Activated naive CD4-positive, alpha-beta T cell (primary cell): ENCODE results near the gene NEU4.
"Not testable (repeated sequence)": the region's sequence is repeated elsewhere in the genome, so short reads cannot be mapped to it uniquely, and the experiment has no call there.

Source experiments
- DNase-seq, 4 experiments: peaks; one replicate each; lab custom pipeline; 2025; lab: John Stamatoyannopoulos, UW

NEU4 gene

GRCh38 chr2:241775223-241776177 is 33.5 kb upstream of the NEU4 start:
- DNase-seq: no peak

DNA sequence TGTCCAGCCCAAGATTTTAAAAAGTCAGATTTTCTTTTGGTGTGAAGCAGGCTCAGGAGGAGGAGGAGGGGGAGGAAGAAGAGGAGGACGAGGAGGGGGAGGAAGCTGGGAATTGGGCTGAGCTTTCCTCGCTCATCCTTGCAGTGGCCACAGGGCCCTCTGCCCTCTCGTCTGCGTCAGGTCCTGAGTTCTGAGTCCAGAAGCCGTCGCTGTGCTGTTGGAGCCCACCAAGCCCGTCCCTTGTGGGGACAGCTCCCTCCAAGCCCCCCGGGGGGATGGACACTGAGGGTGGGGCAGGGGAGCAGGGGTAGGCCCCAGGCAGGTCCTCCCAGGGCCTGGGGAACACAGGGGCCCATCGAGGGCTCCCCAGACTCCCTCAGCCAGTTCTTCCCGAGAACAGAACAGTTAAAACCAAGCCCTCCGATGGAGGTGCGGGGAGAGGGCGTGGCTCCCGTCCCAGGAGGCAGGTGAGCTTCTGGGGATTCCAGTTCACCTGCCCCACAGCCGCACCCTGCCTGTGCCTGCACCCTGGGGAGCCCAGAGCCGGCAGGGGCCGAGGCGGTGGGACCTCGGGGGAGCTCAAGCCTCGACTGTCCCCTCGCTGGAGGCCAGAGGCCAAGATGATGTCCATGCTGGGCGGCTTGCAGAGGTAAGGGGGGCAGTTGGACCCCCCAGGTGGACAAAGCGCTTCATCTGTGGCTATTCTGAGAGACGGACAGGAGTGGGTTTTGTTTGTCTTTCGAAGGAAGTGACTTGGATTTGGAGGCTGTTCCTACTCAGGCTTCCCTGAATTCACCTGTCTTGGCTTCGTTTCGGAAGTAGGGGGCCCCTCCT is 32.4 kb upstream of the NEU4 start, which contains the start of gene GAL3ST2:
Gene GAL3ST2, plus strand, starts transcription at position 487 of the 834 bp plus-strand sequence. Its CDS starts 134 bp downstream, at position 621.
- DNase-seq: no peak

DNA sequence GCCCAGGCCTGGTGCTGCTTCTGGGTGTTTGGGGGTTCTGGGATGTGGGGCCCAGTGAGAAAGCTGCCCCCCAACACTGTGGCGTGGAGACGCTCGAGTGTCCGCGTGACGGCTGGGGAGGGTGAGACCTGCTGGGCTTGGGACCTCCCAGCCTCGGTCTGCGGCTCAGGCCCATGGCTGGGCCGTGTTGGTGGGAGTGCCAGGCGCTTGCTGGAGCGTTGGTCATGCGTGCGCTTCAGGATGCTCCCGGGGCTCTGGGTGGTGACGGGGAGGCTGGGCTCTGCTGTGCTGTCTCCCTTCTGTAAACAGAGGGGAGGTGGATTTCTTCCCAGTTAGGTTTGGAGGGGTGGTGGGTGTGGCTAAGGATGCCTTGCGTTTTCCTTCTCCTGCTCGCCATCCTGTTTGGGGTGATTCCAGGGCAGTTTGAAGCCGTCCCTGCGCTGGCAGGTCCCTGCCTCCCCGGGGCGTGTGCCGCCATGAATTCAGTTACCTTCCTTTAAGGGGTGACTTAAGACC is 31.8 kb upstream of the NEU4 start:
- no peak for DNase-seq

GRCh38 chr2:241777686-241778627 is 31.0 kb upstream of the NEU4 start:
- no peak for DNase-seq

- no peak for DNase-seq
Observed at GRCh38 chr2:241780939-241781569, 27.9 kb upstream of the NEU4 start.

GRCh38 chr2:241782053-241782452 is 26.9 kb upstream of the NEU4 start:
- DNase-seq: not testable (repeated sequence)

GRCh38 chr2:241788135-241788534 is 20.9 kb upstream of the NEU4 start:
- DNase-seq: no peak

DNA sequence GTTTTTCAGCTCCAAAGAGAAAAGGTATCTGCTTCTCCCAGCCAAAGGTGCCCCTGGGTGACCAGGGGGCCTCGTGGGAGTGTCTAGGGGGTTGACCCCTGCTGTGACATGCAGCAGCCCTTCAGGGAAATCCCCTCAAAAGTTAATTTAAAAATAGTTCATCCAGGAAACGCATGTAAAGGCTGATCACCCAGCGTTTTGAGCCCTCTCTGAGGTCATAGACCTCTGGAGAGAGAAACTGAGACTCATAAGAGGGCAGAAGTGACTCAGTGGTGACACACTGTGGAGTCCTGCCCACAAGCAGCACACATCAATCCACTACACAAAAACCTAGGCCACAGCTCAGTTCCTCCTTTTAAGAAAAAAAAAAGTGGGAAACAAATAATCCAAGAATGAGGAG is 20.4 kb upstream of the NEU4 start:
- DNase-seq: no peak

DNA sequence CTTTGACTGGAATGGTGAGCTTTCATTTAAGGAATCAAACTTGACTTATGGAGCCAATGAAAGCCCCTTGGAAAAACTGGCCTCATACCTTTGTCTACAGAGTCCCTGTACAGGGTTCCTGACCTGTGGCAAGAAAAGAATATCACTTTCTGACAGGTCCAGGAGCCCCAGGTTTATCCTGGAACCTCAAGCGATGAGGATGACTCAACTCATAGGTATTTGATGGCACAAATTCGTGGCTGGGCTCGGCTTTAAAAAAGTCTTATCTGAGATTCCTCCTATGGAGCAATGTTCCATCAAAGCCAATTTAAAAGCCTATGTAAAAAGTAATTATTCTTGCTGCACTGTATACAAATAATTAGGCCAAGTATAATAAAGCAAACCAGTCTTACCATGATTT is 17.6 kb upstream of the NEU4 start:
- not testable (repeated sequence) for DNase-seq

DNA sequence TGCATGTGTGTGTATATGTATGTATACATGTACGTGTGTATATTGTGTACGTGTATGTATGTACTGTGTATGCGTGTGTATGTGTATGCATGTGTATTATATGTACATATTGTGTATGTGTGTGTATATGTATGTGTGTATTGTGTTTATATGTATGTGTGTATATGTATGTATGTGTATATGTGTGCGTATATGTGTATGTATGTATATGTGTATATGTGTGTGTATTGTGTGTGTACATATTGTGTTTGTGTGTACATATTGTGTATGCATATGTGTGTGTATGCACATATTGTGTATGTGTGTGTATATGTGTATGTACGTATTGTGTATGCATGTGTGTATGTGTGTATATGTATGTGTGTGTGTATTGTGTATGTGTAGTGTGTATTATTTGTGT is 15.6 kb upstream of the NEU4 start:
- no peak for DNase-seq

- no peak for DNase-seq
Observed at GRCh38 chr2:241794250-241794823, 14.7 kb upstream of the NEU4 start.

DNA sequence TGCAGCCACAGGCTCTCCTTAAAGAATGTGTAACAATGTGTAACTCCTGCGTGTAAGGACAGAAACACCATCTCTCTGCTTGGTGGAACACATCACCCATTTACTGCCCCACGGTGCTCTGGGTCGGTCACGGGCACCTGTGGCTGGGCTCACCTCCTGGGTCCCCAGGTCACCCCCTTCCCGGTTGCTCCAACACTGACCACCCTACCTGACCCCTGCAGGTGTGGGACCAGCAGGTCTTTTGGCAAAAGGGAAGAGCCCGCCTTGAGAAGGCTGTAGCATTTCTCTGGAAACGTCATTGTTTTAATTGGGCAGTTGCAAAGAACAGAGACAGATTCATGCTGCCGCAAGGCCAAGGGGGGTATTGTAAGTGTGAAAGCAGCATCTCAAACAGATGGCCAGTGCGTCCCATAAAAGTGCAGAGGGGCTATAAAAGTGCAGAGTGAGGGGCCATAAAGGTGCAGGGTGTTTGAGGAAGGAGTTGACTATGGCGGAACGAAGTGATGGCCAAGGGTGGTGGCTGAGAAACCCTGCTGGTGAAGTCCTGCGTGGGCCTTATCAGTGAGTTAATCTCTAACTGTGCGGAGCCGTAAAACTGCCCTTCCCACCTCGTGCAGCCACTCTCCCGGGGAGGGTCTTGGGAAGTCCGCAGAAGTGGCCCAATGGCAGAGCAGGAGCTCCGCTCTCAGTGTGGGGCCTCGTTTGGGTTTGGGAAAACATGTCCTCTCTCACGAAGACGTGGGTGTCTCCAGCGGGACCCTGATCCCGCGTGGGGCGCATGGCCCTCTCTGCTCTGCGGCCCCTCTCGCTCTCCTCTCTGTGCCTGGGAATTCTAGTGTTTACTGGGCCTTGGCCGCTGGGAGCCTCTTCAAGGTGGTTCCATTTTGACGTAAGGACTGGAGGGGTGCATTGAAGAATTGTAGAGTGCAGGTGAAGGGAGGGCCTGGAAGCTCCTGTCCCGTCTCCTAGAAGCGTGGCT is 13.7 kb upstream of the NEU4 start:
- DNase-seq: no peak

DNA sequence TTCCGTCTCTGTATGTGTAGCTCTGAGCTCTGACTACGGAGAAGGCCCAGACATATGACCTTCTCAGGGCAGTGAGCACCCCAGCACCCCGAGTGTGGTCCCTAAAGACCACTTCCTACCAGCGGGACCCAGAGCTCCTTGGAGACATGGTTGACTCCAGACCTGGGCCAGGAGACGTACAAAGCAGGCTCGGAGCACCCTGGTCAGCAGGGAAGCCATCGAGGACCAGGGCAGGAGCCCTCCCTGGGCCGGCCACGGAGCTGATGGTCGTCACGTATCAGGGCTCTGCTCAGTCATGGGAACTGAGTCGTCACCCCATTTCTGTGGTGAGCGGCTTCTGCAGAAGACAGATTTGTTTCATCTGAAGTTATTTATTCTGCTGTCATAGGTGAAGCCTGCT is 12.8 kb upstream of the NEU4 start:
- no peak for DNase-seq

- DNase-seq: no peak
Observed at GRCh38 chr2:241796610-241797138, 12.3 kb upstream of the NEU4 start.

- DNase-seq: no peak
Observed at GRCh38 chr2:241797441-241798080, 11.4 kb upstream of the NEU4 start.

DNA sequence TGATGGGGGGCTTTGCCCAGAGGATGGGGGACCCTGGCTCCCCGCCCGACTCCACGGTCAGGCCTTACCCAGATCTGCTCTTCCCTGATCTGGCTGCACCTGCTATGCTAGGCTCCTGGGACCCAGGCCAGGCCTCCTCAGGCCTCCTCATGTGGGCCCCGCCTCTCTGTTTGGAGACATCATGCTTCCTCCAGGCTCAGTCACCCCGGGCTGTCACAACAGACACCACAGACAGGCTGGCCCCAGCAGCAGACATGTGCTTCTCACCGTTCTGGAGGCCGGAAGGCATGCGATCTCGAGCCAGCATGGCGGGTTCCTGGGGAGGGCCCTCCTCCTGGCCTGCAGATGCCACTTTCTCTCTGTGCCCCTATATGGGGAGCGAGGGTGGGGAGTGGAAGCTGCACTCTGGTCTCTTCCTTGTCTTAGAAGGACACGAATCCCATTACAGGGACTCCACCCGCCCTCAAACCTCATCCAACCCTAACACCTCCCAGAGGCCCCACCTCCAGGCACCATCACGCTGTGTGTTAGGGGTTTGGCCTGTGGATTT is 10.8 kb upstream of the NEU4 start:
- no peak for DNase-seq

- no peak for DNase-seq
Observed at GRCh38 chr2:241798631-241799521, 10.1 kb upstream of the NEU4 start.
